ENCODE results near the gene FKBP9.
"Not testable (repeated sequence)": the region's sequence is repeated elsewhere in the genome, so short reads cannot be mapped to it uniquely, and the experiment has no call there.

DNA sequence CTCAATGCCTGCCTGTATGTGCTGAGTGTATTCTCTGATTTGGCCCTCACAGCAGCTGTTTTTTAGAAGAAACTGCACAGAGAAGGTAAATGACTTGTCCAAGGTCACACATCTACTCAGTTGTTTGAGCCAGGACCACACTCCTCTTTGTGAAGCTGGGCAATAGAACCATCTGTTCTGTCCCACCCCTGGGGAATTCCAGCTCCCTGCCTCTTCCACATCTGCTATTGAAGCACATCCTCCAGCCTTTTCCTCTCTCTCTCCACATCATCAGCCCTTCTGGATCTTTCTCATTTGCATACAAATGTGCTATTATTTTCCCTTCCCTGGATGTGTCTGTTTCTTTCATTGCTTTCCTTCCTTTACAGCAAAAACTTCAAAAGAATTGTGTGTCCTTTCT lies 45.9 kb downstream of the FKBP9 start:
- TF ChIP-seq, protein P1, sequence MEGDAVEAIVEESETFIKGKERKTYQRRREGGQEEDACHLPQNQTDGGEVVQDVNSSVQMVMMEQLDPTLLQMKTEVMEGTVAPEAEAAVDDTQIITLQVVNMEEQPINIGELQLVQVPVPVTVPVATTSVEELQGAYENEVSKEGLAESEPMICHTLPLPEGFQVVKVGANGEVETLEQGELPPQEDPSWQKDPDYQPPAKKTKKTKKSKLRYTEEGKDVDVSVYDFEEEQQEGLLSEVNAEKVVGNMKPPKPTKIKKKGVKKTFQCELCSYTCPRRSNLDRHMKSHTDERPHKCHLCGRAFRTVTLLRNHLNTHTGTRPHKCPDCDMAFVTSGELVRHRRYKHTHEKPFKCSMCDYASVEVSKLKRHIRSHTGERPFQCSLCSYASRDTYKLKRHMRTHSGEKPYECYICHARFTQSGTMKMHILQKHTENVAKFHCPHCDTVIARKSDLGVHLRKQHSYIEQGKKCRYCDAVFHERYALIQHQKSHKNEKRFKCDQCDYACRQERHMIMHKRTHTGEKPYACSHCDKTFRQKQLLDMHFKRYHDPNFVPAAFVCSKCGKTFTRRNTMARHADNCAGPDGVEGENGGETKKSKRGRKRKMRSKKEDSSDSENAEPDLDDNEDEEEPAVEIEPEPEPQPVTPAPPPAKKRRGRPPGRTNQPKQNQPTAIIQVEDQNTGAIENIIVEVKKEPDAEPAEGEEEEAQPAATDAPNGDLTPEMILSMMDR (optimal IDR thresholded peaks at IDR 0.05 in 1 of 3, IDR thresholded peaks at IDR 0.05 in 1 of 3, conservative IDR thresholded peaks at IDR 0.05 in 1 of 3; ENCODE audit: extremely low read depth in 1 of 3, insufficient read depth in 2 of 3, low read length in 3 of 3) = not testable (repeated sequence)
- not testable (repeated sequence) for TF ChIP-seq EZH2 (IDR thresholded peaks at IDR 0.05; ENCODE audit: low read length)

Measured in keratinocyte (primary cell).